SK-N-SH treated with all-trans-retinoic acid at 6 μM for 48 hours (cell line): ENCODE measurements around the gene HPF1.

Experiments used
- CSRNP3 ChIP-seq: fragments of 250-450 bp; sonication (Bioruptor Pico); IDR thresholded peaks from 2 replicates; pipeline ENCODE4 v1.5.1; 2021; ENCODE audit warnings: mild to moderate bottlenecking, moderate library complexity
- RARB ChIP-seq: fragments of 250-450 bp; sonication (Bioruptor Pico); IDR thresholded peaks from 2 replicates; pipeline ENCODE4 v1.8.0; 2021; ENCODE audit warnings: mild to moderate bottlenecking, moderate library complexity
- TCF4 ChIP-seq: fragments of 250-450 bp; sonication (Bioruptor Pico); IDR thresholded peaks from 2 replicates; pipeline ENCODE4 v1.8.0; 2021; ENCODE audit warnings: mild to moderate bottlenecking, moderate library complexity, borderline replicate concordance
- TOX ChIP-seq: fragments of 250-450 bp; sonication (Bioruptor Pico); IDR thresholded peaks from 2 replicates; pipeline ENCODE4 v1.8.0; 2021; ENCODE audit warnings: mild to moderate bottlenecking, moderate library complexity, borderline replicate concordance
- ZNF565 ChIP-seq: fragments of 450-650 bp; formaldehyde crosslinking; conservative IDR thresholded peaks from 2 replicates; pipeline ENCODE4 v1.5.0; 2020; ENCODE audit warnings: low read depth, mild to moderate bottlenecking, moderate library complexity

GRCh38 chr4:169770416-169770815 is 12.7 kb upstream of the HPF1 start:
- TF ChIP-seq CSRNP3, result no peak
- no peak for TF ChIP-seq TOX (CRISPR knock-in tag)
- TF ChIP-seq RARB (CRISPR knock-in tag), result no peak
- TF ChIP-seq TCF4 (CRISPR knock-in tag), result no peak
- no peak for TF ChIP-seq ZNF565 (CRISPR knock-in tag)
